ENCODE measurements around the gene OR5K2. TPM values are rescaled to one million over a fixed set of nuclear protein-coding genes. Genes with fewer than 3 reads are reported as not detected.

The OR5K2 gene
- total and polyA plus RNA-seq, 2 of the 4 experiments (the other 2 are of a cell fraction) = not detected

GRCh38 chr3:98483626-98484025 lies 13.9 kb upstream of the OR5K2 start:
- no peak overlapping the region for H3K56ac ChIP-seq (ENCODE audit: extremely low read depth, insufficient read depth, low read length)
- no peak overlapping the region for H3K4ac ChIP-seq (ENCODE audit: low read depth, low read length)
- no peak overlapping the region for H3K18ac ChIP-seq (ENCODE audit: low read depth, low read length)
- H4K5ac ChIP-seq (ENCODE audit: low read depth, low read length) = no peak overlapping the region
- no peak overlapping the region for H4K8ac ChIP-seq (ENCODE audit: low read depth in 2 of 2, low read length in 2 of 2)
- no peak overlapping the region for H2AK9ac ChIP-seq (replicated peaks; ENCODE audit: low read depth, low read length, poor library complexity)
- H2AFZ ChIP-seq (replicated peaks; ENCODE audit: low read length, poor library complexity) = no peak overlapping the region
- ChIA-PET POLR2A (ENCODE audit: unreplicated experiment) (no interaction called here), CTCF (no interaction called here)
- H3K4me2 ChIP-seq (ENCODE audit: low read depth, low read length) = no peak overlapping the region
- no peak overlapping the region for H2BK5ac ChIP-seq (ENCODE audit: low read depth, low read length, poor library complexity, severe bottlenecking)
- no peaks in the 10 kb centered on the region for H3K9me3 ChIP-seq (ENCODE audit: control insufficient read depth, insufficient read depth, low read length)
- H3K4me1 ChIP-seq (ENCODE audit: control insufficient read depth, insufficient read depth, low read length) = no peaks in the 10 kb centered on the region
- no peak overlapping the region for H3K23ac ChIP-seq (ENCODE audit: low read depth, low read length)
- dilution Hi-C loops (cut with HindIII; ENCODE audit: low sequenced_read_pairs, unreplicated experiment) (no loop called here), intact Hi-C loops (cut with micrococcal nuclease) (no loop called here), in situ Hi-C loops (cut with MboI; ENCODE audit: low sequenced_read_pairs) (no loop called here)
- TF ChIP-seq CHD1 (IDR thresholded peaks at IDR 0.05; ENCODE audit: low read depth, low read length) (no peak), RFX5 (IDR thresholded peaks at IDR 0.05; ENCODE audit: low read depth, low read length) (no peak), FOS (IDR thresholded peaks at IDR 0.05; ENCODE audit: low read depth, low read length) (no peak), BHLHE40 (IDR thresholded peaks at IDR 0.05; ENCODE audit: low read depth, low read length) (no peak), RAD21 (IDR thresholded peaks at IDR 0.05; ENCODE audit: low read length) (no peak), CTCF (conservative IDR thresholded peaks at IDR 0.05; ENCODE audit: low read depth, low read length) (no peak), ELK1 (IDR thresholded peaks at IDR 0.05; ENCODE audit: borderline replicate concordance, low read depth, low read length) (no peak), NFE2L2 (IDR thresholded peaks at IDR 0.05; ENCODE audit: low read depth, low read length) (no peak), CEBPB (IDR thresholded peaks at IDR 0.05; ENCODE audit: low read depth, low read length) (no peak), SMC3 (IDR thresholded peaks at IDR 0.05; ENCODE audit: low read depth, low read length) (no peak), MXI1 (IDR thresholded peaks at IDR 0.05; ENCODE audit: borderline replicate concordance, low read depth, low read length) (no peak)
- no peak overlapping the region for H2BK120ac ChIP-seq (ENCODE audit: low read depth, low read length)
- no peak for DNase-seq
- H3K14ac ChIP-seq (replicated peaks; ENCODE audit: low read depth, low read length) = no peak overlapping the region
- H2BK15ac ChIP-seq (ENCODE audit: low read depth, low read length) = no peak overlapping the region
- H3K4me3 ChIP-seq (ENCODE audit: insufficient read depth, low read depth, low read length) = no peak overlapping the region
- no CpG with 5 or more reads among the region's 3 CpGs for WGBS, 2 experiments (ENCODE audit: extremely low coverage in 2 of 2, insufficient read length in 1 of 2)
- H3K27ac ChIP-seq (ENCODE audit: insufficient read depth, low read length) = no peak overlapping the region
- H4K91ac ChIP-seq (ENCODE audit: insufficient read depth, low read depth, low read length) = no peak overlapping the region
- no peaks in the 10 kb centered on the region for H3K79me1 ChIP-seq (ENCODE audit: low read depth in 1 of 2, low read length in 2 of 2)
- H3K9me1 ChIP-seq (ENCODE audit: insufficient read depth, low read length) = no peaks in the 10 kb centered on the region
- no peak overlapping the region for H2AK5ac ChIP-seq (ENCODE audit: low read depth, low read length)
- H3K27me3 ChIP-seq (ENCODE audit: control insufficient read depth, insufficient read depth, low read length) = no peaks in the 10 kb centered on the region
- no TSS peak for BruUV-seq (replicated peaks)
- no peaks in the 10 kb centered on the region for H4K20me1 ChIP-seq (ENCODE audit: insufficient read depth, low read length)
- H3K9ac ChIP-seq (ENCODE audit: low read depth, low read length) = no peak overlapping the region
- no peak overlapping the region for H2BK20ac ChIP-seq (ENCODE audit: low read depth, low read length)
- ATAC-seq (ENCODE audit: low read depth) = no peak
- H3K36me3 ChIP-seq (ENCODE audit: control insufficient read depth, insufficient read depth, low read length) = no peaks in the 10 kb centered on the region
